MCF 10A (cell line): ENCODE measurements around the gene TXNRD1. TPM values are rescaled to one million over a fixed set of nuclear protein-coding genes. Genes with fewer than 3 reads are reported as not detected.

Experiments
- BruUV-seq: library from RNA; stranded (reverse); fragments of 400-500 nt; replicated peaks from 2 replicates; lab custom pipeline; 2021; lab: Mats Ljungman, UMichigan
- CTCF ChIA-PET: fragments of 300-600 bp; sonication (Branson Sonifier 250); formaldehyde crosslinking; extraction: SDS; loops from one replicate; lab custom pipeline; 2021; ENCODE audit warnings: antibody characterized with exemption, inconsistent platforms; lab: Yijun Ruan, JAX
- POLR2A ChIA-PET: fragments of 300-600, 350-650 bp; sonication (Branson Sonifier 250); formaldehyde crosslinking; extraction: SDS; loops from one replicate; lab custom pipeline; 2020; ENCODE audit warnings: antibody characterized with exemption, inconsistent platforms; lab: Yijun Ruan, JAX
- DNase-seq: peaks from one replicate; pipeline ENCODE4 v3.0.0-alpha.2; 2018; ENCODE audit not compliant: unreplicated experiment
- H3K27ac Mint-ChIP-seq: one replicate; pipeline ENCODE4 v1.8.0; 2022; ENCODE audit warnings: mild to moderate bottlenecking, low read depth, mixed read lengths; ENCODE audit not compliant: unreplicated experiment
- H3K27me3 Mint-ChIP-seq: one replicate; pipeline ENCODE4 v1.8.0; 2022; ENCODE audit warnings: mixed read lengths; ENCODE audit not compliant: insufficient read depth, unreplicated experiment
- H3K36me3 Mint-ChIP-seq: one replicate; pipeline ENCODE4 v1.8.0; 2022; ENCODE audit warnings: mild to moderate bottlenecking, moderate library complexity, mixed read lengths; ENCODE audit not compliant: insufficient read depth, unreplicated experiment
- H3K4me1 Mint-ChIP-seq: one replicate; pipeline ENCODE4 v1.8.0; 2022; ENCODE audit warnings: mixed read lengths; ENCODE audit not compliant: insufficient read depth, unreplicated experiment
- H3K4me3 Mint-ChIP-seq: one replicate; pipeline ENCODE4 v1.8.0; 2022; ENCODE audit warnings: mild to moderate bottlenecking, moderate library complexity, mixed read lengths; ENCODE audit not compliant: unreplicated experiment
- H3K9me3 Mint-ChIP-seq: one replicate; pipeline ENCODE4 v1.8.0; 2022; ENCODE audit warnings: mixed read lengths; ENCODE audit not compliant: unreplicated experiment
- intact Hi-C: fragments of 100-400 bp; cut with micrococcal nuclease; formaldehyde crosslinking; loops from 2 replicates; pipeline ENCODE4 v1.14.1; 2022
- total RNA-seq: library from RNA; stranded (reverse); gene quantifications from 2 replicates; pipeline ENCODE4 v1.2.3, GENCODE V29; 2022
- TF ChIP-seq, protein P1 (sequence below): fragments of 200-600 bp; IDR thresholded peaks from one replicate; pipeline ENCODE4 v1.8.0; 2022; ENCODE audit warnings: antibody characterized with exemption, mild to moderate bottlenecking; ENCODE audit not compliant: unreplicated experiment

Gene TXNRD1
- total RNA-seq, 1 experiment from 2014 or later = 64.0 TPM

DNA sequence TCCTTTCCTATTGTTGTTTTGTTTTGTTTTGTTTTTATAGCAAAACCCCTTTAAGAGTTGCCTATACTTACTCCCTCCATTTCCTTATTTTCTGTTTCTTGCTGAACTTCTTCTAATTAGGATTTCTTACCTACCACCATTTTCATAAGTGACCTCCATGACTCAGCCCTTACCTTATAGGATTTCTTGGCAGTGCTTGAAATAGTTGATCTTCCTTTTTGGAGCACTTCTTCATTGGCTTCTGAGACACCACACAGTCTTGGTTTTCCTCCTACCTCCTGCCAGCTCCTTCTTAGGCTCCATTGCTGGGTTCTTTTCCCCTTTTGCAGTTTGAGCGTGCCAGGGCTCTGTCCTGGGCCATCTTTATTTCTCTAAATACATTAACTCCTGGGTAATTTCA lies 64.5 kb downstream of the TXNRD1 start:
- CTCF ChIA-PET = interaction anchor here (0.7 to 1.2 kb wide), 4 partner anchors 9 to 60 kb away, joined by 3 read pairs; no protein-coding TSS in a partner anchor
- Mint-ChIP-seq H3K36me3 (no peaks in the 10 kb centered on the region), H3K9me3 (no peaks in the 10 kb centered on the region), H3K4me3 (no peak overlapping the region), H3K4me1 (peaks cover 33% of the 10 kb centered on the region), H3K27ac (no peak overlapping the region), H3K27me3 (no peaks in the 10 kb centered on the region)
- POLR2A ChIA-PET = interaction anchor here (0.6 to 3.6 kb wide), 6 partner anchors 9 to 726 kb away, joined by 3 to 37 read pairs (median 6); no protein-coding TSS in a partner anchor
- intact Hi-C loops = no loop called here
- BruUV-seq = no TSS peak
- DNase-seq = no peak
- TF ChIP-seq, protein P1, sequence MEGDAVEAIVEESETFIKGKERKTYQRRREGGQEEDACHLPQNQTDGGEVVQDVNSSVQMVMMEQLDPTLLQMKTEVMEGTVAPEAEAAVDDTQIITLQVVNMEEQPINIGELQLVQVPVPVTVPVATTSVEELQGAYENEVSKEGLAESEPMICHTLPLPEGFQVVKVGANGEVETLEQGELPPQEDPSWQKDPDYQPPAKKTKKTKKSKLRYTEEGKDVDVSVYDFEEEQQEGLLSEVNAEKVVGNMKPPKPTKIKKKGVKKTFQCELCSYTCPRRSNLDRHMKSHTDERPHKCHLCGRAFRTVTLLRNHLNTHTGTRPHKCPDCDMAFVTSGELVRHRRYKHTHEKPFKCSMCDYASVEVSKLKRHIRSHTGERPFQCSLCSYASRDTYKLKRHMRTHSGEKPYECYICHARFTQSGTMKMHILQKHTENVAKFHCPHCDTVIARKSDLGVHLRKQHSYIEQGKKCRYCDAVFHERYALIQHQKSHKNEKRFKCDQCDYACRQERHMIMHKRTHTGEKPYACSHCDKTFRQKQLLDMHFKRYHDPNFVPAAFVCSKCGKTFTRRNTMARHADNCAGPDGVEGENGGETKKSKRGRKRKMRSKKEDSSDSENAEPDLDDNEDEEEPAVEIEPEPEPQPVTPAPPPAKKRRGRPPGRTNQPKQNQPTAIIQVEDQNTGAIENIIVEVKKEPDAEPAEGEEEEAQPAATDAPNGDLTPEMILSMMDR = no peak

DNA sequence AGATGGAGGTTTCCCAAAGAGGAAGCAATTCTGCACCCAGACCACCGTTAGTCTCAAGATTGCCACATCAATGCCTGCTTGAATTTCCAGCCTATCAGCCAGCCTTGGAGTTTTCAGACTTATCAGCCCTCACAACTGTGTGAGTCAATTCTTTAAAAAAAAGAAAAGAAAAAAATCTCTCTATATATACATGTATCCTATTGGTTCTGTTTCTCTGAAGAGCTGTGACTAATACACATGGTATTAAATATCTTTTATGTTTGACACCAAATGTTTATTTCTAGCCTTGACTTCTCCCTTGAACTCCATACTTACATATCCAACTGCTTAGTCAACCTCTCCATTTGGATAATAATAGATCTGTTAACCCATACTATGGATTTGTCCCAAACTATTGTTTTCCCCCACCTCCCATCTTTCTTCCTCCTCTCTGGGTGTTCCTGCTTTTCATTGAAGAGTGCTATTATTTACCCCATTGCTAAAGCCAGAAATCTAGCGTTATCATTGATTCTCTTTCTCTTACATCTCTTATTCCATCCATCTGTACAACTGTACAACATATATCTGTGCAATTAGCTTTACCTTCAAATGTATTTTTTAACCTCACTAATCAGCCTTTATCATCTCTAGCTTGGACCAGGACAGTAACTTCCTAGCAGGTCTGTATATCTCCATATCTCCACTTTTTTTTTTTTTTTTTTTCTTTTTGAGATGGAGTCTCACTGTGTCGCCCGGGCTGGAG lies 65.3 kb downstream of the TXNRD1 start:
- ChIA-PET CTCF (interaction anchor here (0.7 kb wide), 1 partner anchor 37 kb away, joined by 3 read pairs; no protein-coding TSS in a partner anchor), POLR2A (interaction anchor here (0.6 to 3.6 kb wide), 7 partner anchors 8 to 770 kb away, joined by 3 to 37 read pairs (median 5); no protein-coding TSS in a partner anchor)
- intact Hi-C loops = no loop called here
- no peak overlapping the region for H3K4me3 Mint-ChIP-seq
- BruUV-seq = no TSS peak
- DNase-seq = peak; percentile 71
- peaks cover 36% of the 10 kb centered on the region for H3K4me1 Mint-ChIP-seq
- no peaks in the 10 kb centered on the region for H3K27me3 Mint-ChIP-seq
- H3K27ac Mint-ChIP-seq = no peak overlapping the region
- TF ChIP-seq, protein P1 = no peak
- H3K9me3 Mint-ChIP-seq = no peaks in the 10 kb centered on the region
- no peaks in the 10 kb centered on the region for H3K36me3 Mint-ChIP-seq

DNA sequence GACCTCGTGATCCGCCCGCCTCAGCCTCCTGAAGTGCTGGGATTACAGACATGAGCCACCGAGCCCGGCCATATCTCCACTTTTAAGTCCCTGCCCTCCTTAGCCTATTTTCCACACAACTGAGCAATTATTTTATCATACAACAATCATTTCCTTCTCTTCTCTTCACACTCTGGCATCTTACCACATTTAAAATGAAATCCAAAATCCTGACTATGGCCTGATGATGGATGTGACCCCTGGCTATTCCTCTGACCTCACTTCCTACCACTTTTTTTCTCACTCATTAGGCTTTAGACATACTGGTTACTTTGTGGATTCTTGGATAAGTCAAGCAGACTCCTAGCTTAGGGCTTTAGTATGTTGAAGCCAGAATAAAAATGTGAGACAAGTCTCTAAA lies 66.1 kb downstream of the TXNRD1 start:
- TF ChIP-seq, protein P1 = no peak
- peaks cover 36% of the 10 kb centered on the region for H3K4me1 Mint-ChIP-seq
- no TSS peak for BruUV-seq
- CTCF ChIA-PET = interaction anchor here (0.8 to 1.4 kb wide), 2 partner anchors 62 to 76 kb away, joined by 3 to 4 read pairs; no protein-coding TSS in a partner anchor
- no peak overlapping the region for H3K4me3 Mint-ChIP-seq
- no peak overlapping the region for H3K27ac Mint-ChIP-seq
- no peak for DNase-seq
- no peaks in the 10 kb centered on the region for H3K36me3 Mint-ChIP-seq
- no peaks in the 10 kb centered on the region for H3K27me3 Mint-ChIP-seq
- intact Hi-C loops = no loop called here
- POLR2A ChIA-PET = interaction anchor here (0.6 to 3.6 kb wide), 5 partner anchors 18 to 105 kb away, joined by 3 to 37 read pairs (median 3); no protein-coding TSS in a partner anchor
- no peaks in the 10 kb centered on the region for H3K9me3 Mint-ChIP-seq

DNA sequence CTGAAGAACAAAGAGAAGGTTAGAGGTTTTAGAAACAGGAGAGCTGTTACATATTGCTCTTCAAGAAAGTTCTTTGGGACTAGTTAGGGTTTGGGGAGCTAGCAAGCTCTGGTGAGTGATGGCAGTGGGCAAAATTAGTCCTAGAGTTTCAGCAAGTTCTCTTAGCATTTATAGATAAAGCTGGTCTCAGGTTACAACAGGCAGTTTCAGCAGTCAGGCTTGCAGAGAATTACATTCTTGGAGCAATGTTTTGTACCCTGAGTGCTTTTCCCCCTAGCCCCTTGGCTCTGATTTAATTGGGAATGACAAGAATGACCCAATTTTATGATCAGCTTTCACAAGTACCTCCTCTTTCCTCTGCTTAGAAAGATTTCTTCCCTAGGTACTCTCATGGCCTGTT lies 66.5 kb downstream of the TXNRD1 start:
- ChIA-PET POLR2A (interaction anchor here (0.7 to 3.6 kb wide), 4 partner anchors 18 to 105 kb away, joined by 3 to 37 read pairs (median 4); no protein-coding TSS in a partner anchor), CTCF (interaction anchor here (0.8 to 1.4 kb wide), 2 partner anchors 63 to 76 kb away, joined by 3 to 4 read pairs; no protein-coding TSS in a partner anchor)
- TF ChIP-seq, protein P1 = no peak
- H3K36me3 Mint-ChIP-seq = peaks cover 3% of the 10 kb centered on the region
- peaks cover 36% of the 10 kb centered on the region for H3K4me1 Mint-ChIP-seq
- no peak overlapping the region for H3K27ac Mint-ChIP-seq
- H3K4me3 Mint-ChIP-seq = no peak overlapping the region
- no TSS peak for BruUV-seq
- H3K9me3 Mint-ChIP-seq = no peaks in the 10 kb centered on the region
- H3K27me3 Mint-ChIP-seq = no peaks in the 10 kb centered on the region
- no peak for DNase-seq
- intact Hi-C loops = no loop called here
